GM19467 (cell line): ENCODE measurements around the gene CACNA1S.

Experiments
- ATAC-seq: cut with Tn5 transposase; IDR thresholded peaks from one replicate; pipeline ENCODE4 v1.9.1; 2021; ENCODE audit warnings: mild to moderate bottlenecking, moderate library complexity; ENCODE audit not compliant: unreplicated experiment

CACNA1S gene

DNA sequence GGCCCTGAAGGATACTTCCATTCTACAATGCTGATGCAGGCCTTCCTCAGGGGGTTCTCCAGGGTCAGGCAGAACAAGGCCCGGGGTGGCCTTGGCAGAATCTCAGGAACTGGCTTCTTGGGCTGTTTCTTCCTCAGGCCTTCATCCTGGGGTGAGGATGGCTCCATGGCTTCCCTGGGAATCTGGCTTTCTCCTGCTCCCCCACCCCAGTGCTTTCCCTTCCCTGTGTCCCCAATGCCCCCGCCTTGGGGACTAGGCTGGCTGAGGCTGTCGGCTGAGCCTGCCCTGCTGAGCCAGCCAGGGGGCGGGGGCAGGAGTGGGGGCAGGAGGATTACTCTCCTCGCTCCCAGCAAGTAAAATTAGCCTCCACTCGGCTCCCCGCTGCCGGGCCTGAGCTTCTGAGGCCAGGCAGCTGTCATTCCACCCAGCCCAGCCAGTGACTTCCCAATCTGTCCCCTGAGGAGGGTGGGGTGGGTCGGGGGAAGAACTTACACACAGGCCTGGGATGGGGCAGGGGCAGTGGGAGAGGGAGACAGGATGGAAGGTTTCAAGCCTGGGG, at the start of gene CACNA1S:
CACNA1S (minus strand) TSS at position 254 of the 559 bp plus-strand sequence; CDS start at position 167, 87 bp downstream.
- no peak for ATAC-seq

DNA sequence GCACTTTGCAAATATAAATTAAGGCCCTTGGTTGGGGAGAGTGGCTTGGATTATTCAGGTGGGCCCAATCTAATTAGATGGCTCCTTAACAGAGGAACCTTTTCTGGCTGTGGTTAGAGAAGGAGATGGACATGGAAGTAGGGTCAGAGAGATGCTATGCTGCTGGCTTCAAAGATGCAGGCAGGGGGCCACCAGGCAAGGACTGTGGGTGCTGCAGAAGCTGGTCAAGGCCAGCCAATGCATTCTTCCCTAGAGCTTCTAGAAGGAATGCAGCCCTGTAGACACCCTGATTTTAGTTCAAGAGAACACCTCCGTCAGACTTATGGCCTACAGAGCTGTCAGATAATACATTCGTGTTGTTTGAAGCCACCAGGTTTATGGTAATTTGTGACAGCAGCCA, 45.7 kb upstream of the CACNA1S start:
- ATAC-seq, result no peak

DNA sequence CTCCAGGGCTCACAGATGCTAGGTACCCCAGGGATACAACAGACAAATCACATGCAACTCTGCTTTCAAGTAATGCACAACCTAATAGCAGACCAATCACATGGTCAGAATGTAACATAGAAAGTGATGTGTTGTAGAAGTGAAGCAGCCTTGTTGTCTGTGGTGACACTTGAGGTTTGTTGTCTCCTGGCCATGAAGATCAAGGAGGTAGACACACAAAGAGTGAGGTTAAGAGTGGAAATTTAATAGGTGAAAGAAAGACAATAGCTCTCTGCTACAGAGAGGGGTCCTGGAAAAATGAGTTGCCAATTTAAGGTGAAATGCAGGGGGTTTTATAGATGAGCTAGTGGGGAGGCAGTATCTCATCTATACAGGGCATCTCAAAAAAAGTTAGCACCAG, 44.6 kb upstream of the CACNA1S start:
- ATAC-seq, result no peak

GRCh38 chr1:201156346-201156745, 44.1 kb upstream of the CACNA1S start:
- ATAC-seq, result no peak

DNA sequence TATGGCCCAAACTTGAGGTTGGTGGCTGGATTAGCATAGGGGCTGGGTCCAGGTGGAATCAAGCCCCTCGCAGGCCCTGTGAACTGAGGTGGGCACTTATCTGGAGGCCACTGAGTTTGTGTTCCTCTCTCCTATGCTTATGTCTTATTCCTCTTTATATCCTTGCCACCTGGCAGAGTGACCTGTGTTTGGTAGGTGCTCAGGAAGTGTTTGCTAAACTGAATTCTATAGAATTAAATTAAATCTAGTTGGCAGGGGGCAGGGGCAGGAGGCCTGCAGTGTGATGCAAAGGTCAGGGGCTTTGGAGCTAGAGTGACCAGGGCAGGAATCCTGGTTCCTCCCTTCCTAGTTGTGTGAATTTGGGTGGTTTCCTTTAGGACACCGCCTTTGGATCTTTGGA, 43.1 kb upstream of the CACNA1S start:
- ATAC-seq, result no peak

DNA sequence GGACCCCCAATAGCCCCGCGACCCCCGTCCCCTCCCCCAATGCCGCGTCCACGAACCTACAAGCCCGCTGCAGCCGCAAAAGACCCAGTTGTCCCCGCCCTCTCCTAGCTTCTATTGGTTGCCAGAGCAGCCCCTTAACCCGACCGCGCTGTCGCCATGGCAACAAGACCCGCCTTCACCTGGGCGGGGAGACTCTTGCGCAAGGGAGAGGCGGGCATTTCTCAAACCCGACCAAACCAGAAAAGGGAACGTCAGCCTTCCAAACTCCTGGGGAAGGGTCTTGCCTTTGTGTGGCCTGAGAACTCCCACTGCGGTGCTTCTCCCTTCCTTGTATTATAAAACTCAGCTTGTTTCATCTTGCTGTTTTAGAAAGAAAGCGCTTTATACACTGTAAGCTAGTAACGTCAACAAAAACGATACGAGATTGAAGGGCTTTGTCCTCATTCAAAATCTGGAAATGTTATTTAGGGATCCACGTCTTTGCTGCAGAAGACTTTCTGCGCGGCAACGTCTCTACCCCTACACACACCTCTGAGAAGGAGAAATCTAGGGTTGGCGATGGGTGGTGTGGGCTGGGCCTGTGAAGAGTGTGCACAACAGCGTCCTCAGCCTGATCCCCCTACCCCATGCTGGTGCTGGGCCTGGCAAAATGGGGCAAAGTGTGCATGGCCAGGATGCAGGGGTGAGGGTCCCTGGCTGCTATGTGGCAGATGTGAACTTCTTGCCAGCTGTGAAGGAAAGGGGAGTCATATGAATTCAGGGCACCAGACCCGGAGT, 42.4 kb upstream of the CACNA1S start, which contains the start of gene TMEM9:
TMEM9 (minus strand) TSS at position 86 of the 777 bp plus-strand sequence. CDS start 551 bp downstream, outside the sequence.
- peak; percentile 97 for ATAC-seq

- ATAC-seq, result peak; percentile 57
Observed at GRCh38 chr1:201153474-201154388, 41.5 kb upstream of the CACNA1S start.

DNA sequence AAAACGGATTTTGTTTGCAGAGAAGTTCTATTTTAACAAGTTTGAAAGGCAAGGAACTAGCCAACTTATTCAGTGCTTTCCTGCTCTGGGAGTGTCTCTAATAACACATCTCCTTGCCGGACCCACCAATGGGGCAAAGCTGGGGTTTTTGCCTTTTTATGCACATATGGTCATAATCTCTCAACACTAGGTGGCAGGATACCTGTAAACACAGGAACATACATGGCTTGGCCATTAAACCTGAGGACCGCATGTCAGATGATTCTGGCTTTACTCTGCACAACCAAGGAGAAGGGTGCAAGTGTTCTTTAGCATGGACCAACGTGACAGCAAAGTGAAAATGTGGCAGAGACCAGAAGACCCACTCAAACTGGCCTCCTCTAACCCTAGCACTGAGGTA, 37.2 kb upstream of the CACNA1S start:
- no peak for ATAC-seq

GRCh38 chr1:201147396-201148015, 35.3 kb upstream of the CACNA1S start:
- no peak for ATAC-seq

GRCh38 chr1:201146626-201147390, 34.6 kb upstream of the CACNA1S start:
- no peak for ATAC-seq

GRCh38 chr1:201145816-201146215, 33.6 kb upstream of the CACNA1S start:
- no peak for ATAC-seq

GRCh38 chr1:201145132-201145531, 32.9 kb upstream of the CACNA1S start:
- no peak for ATAC-seq

DNA sequence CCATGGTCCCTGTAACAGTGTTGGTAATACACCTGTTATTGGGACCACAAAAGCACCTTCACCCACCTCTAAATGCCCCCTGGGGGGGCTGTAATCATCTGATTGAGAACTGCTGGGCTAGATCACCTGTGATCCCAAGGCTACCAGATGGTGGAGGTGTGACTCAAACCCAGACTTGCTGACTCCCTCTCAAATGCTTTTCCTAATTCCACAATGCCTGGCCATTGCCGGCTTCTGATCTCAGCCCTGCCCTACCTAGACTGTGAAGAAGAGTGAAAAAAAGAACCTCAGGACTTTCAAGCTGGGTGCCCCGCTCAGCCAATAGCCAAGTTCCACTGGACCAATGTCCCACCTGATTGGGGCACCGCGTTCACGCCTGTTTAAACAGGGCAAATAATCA, 32.5 kb upstream of the CACNA1S start:
- no peak for ATAC-seq

DNA sequence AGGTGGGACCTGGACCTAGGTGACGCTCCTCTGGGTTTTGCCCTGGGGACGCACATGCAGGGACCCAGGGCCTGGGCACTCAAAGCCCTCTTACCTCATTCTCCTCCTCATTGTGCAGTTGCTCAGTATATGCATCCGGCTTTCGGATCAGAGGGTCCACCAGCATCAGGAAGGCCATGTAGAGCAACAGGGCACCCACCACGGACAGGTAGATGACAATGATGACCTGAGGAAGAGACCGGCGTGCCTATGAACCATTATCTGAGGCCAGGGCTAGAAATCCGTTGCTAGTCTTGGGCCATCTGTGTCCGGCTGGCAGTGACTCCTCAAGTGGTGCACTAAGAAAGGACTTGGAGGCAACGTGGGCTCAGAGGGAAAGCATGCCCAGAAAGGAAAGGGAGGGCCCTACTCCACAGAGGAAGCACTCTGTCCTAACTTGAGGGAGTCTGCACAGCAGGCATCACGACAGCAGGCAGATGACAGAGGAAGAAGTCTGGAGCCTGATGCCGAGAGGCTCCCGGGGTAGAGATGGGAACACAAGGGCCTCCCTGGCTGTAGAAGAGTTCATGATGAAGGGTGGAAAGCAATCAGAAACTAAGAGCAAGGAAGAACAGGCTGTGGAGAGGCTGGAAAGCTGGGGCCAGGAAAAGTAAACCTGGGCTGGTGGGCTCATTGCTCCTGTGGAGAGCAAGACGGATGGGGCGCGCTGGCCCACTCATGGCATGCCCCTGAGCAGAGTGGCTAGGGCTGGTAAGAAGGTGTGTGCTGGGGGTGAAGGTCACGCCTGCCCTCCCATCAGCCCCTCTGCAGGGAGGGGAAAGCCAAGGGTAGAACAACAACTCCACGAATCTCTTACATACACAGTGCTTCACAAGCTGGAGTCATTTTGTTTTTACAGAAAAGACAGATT, 31.8 kb upstream of the CACNA1S start:
- no peak for ATAC-seq

DNA sequence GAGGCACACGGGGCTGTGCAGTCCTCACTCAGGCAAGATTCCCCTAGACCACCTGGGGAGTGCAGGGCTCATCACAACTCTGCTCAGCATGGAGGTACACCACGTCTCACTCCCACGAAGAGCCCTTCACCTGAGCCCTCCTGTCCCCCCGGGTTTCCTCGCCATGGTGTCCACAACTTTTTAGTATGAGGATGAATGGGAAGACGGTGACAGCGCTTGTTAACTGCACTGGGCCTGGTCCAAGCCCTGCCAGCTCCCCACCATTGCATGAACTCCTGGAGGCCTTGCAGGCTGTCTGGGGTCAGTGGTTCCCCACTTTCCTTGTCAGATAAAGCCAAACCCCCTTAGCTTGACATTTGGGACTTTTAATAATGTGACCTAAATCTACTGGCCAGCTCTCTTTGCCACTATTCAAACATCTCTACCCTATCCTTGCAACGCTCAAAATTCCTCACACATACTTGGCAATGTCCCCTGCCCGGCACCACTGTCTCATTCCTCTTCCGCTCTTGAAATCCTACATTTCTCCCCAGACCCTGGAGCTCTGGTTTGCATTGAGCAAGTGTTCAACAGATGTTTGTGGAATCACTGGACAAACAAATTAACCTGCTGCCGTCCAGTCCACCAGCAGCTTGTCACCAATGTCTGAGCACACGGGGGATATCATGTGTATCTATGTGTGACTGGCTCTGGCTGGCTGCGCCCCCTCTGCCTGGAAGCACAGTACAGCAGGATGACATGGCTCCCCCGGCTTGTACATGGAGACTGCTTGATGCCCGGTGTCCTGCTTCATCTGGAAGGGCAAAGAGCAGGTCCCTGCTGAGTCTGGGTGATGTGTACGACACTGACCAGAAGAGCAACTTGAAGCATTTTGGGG, 30.9 kb upstream of the CACNA1S start:
- no peak for ATAC-seq

GRCh38 chr1:201142011-201142848, 30.0 kb upstream of the CACNA1S start:
- ATAC-seq, result no peak

- no peak for ATAC-seq
Observed at GRCh38 chr1:201141418-201141817, 29.2 kb upstream of the CACNA1S start.

DNA sequence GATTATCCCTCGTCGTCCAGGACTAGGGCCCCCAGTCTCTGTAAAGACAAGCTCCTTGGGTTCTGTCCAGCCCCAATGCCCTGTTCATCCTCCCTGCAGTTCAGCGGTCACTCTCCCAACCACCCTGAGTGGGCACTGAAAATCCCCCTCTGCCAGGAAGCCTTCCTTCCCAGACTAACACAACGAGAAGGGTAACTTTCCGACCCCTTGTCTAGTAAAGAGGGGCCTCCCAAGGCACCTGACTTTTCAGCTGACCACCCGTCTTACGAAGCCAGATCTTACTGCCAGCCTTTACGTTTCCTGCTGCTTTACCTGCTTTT, 28.7 kb upstream of the CACNA1S start:
- no peak for ATAC-seq
